T follicular helper cell (primary cell): Measurements from ENCODE around the gene DSG3.
"Not testable (repeated sequence)": the region's sequence is repeated elsewhere in the genome, so short reads cannot be mapped to it uniquely, and the experiment has no call there.

Experiments used
- DNase-seq: peaks from one replicate; pipeline ENCODE4 v3.0.0-alpha.2; 2020; ENCODE audit warnings: low read depth

DSG3 gene

GRCh38 chr18:31493171-31493570 lies 45.6 kb downstream of the DSG3 start:
- DNase-seq: no peak

GRCh38 chr18:31493941-31494340 lies 46.4 kb downstream of the DSG3 start:
- DNase-seq: no peak

- not testable (repeated sequence) for DNase-seq
Observed at GRCh38 chr18:31494705-31495244, 47.2 kb downstream of the DSG3 start.

GRCh38 chr18:31497404-31497835 lies 49.9 kb downstream of the DSG3 start:
- DNase-seq: no peak

GRCh38 chr18:31497836-31498573 lies 50.5 kb downstream of the DSG3 start, which contains the start of gene DSG2:
DSG2 (plus strand) TSS chr18:31498177; CDS start chr18:31498252, 75 bp downstream.
- no peak for DNase-seq

GRCh38 chr18:31498574-31499524 lies 51.3 kb downstream of the DSG3 start:
- no peak for DNase-seq

GRCh38 chr18:31500051-31500688 lies 52.6 kb downstream of the DSG3 start:
- DNase-seq: no peak

GRCh38 chr18:31503011-31503410 lies 55.5 kb downstream of the DSG3 start:
- no peak for DNase-seq

GRCh38 chr18:31504455-31505147 lies 57.1 kb downstream of the DSG3 start:
- no peak for DNase-seq

GRCh38 chr18:31505156-31505555 lies 57.6 kb downstream of the DSG3 start:
- DNase-seq: no peak

- no peak for DNase-seq
Observed at GRCh38 chr18:31506024-31506742, 58.6 kb downstream of the DSG3 start.

- not testable (repeated sequence) for DNase-seq
Observed at GRCh38 chr18:31507124-31507523, 59.6 kb downstream of the DSG3 start.

GRCh38 chr18:31508781-31509180 lies 61.2 kb downstream of the DSG3 start:
- DNase-seq: no peak

GRCh38 chr18:31509571-31509970 lies 62.0 kb downstream of the DSG3 start:
- DNase-seq: no peak

- DNase-seq: no peak
Observed at GRCh38 chr18:31510319-31510718, 62.8 kb downstream of the DSG3 start.

- no peak for DNase-seq
Observed at GRCh38 chr18:31511098-31511497, 63.6 kb downstream of the DSG3 start.

GRCh38 chr18:31512203-31512764 lies 64.7 kb downstream of the DSG3 start:
- no peak for DNase-seq

GRCh38 chr18:31513189-31513935 lies 65.8 kb downstream of the DSG3 start:
- no peak for DNase-seq

GRCh38 chr18:31516437-31516836 lies 68.9 kb downstream of the DSG3 start:
- no peak for DNase-seq

- no peak for DNase-seq
Observed at GRCh38 chr18:31526374-31526773, 78.8 kb downstream of the DSG3 start.
